ENCODE measurements around the gene UBE2E2.

The UBE2E2 gene

GRCh38 chr3:23399221-23399620 is 196.1 kb downstream of the UBE2E2 start:
- DNase-seq, result no peak

- DNase-seq, result no peak
Measured at GRCh38 chr3:23402728-23403492, 199.8 kb downstream of the UBE2E2 start.

DNA sequence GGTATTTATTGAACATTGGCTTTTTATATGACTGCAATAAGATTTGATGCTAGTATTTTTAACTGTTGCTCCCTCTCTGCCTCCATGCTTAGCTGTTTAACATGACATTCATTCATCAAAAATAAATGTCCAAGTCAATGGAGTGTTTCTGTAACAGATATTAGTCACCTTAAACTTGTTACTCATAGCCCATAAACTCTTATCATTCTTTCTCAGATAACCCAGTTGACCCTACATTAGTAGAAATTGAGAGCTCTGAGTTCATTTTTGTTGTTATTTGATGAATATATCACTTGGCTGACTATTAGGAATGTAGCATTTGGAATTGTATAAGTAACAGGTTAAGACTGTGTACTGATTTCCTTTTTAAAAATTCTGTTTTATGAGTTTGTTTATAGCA is 201.1 kb downstream of the UBE2E2 start:
- DNase-seq, result no peak

DNA sequence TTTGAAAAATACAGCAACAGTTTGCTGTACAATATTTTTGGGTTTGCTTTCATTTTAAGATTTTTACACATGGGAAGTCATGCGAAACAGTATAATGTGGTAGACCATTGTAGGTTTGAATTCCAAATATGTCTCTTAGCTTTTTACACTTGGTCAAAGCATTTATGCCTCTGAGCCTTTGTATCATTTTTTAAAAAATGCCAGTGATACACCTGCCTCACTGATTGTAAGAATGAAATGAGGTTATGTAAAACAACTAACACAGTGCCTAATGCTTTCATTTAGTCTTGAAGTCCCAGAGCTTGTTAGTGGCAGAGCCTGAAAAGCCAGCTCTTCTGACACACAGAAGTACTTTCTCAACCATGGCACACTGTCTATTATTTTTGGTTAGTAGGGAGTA is 202.0 kb downstream of the UBE2E2 start:
- DNase-seq, result no peak

DNA sequence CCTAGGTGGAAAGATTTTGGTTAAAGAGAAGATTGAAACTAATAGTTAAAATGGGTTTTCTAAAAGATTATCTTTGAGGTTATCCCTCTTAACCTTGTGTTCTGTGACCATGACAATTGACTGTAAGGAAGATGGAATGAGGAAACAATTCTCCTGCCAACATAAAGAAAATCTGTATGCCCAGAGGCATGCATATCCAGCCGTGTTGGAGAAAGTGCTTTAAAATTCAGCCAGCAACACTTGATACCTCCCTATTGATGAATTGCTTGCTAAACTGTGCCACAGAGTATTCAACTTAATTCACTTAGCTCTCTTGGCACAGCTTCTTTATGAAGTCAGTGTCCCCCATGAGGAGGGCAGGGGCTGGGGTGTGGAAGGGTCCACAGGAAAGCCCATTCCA is 203.5 kb downstream of the UBE2E2 start:
- no peak for DNase-seq

DNA sequence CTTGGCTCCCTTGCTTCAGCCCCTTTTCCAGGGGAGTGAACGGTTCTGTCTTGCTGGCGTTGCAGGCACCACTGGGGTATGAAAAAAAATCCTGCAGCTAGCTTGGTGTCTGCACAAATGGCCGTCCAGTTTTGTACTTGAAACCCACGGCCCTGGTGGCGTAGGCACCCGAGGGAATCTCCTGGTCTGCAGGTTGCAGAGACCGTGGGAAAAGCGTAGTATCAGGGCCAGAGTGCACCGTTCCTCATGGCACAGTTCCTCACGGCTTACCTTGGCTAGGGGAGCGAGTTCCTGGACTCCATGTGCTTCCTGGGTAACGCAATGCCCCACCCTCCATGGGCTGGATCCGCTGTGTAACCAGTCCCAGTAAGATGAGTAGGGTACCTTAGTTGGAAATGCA is 214.9 kb downstream of the UBE2E2 start:
- no peak for DNase-seq

GRCh38 chr3:23421811-23422516 is 218.8 kb downstream of the UBE2E2 start:
- DNase-seq, result no peak

DNA sequence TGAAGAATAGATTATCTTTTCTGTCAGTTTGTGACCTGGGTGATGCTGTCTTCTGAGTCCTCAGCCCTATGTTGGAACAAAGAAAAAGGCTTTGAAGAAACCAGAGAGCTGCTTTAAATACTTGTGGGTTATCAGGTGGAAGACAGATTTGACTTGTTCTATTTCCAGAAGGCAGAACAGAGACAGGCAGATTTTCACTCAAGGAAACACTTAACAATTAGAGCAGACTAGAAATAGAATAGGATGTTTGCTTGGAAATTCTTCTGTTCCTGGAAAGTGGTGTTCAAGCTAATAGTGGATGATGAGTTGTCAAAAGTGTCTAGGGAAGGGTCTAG is 219.4 kb downstream of the UBE2E2 start:
- no peak for DNase-seq

GRCh38 chr3:23425410-23425809 is 222.3 kb downstream of the UBE2E2 start:
- DNase-seq, result no peak

GRCh38 chr3:23430781-23431398 is 227.8 kb downstream of the UBE2E2 start:
- no peak for DNase-seq

GRCh38 chr3:23431764-23432163 is 228.6 kb downstream of the UBE2E2 start:
- DNase-seq, result no peak

GRCh38 chr3:23435318-23435717 is 232.2 kb downstream of the UBE2E2 start:
- no peak for DNase-seq

DNA sequence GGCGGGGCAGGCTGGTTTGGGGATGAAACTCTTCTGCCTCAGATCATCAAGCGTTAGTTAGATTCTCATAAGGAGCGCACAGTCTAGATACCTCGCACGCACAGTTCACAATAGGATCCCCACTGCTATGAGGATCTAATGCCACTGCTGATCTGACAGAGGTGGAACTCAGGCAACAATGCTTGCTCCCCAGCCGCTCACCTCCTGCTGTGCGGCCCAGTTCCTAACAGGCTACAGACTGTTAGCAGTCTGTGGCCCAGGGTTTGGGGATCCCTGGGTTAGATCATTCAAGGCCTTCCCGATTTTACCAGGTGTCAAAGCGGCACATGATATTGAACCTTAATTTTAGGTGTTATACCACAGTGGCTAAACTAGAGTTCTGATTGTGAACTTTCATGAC is 232.8 kb downstream of the UBE2E2 start:
- no peak for DNase-seq

- DNase-seq, result no peak
Measured at GRCh38 chr3:23437484-23438145, 234.5 kb downstream of the UBE2E2 start.

DNA sequence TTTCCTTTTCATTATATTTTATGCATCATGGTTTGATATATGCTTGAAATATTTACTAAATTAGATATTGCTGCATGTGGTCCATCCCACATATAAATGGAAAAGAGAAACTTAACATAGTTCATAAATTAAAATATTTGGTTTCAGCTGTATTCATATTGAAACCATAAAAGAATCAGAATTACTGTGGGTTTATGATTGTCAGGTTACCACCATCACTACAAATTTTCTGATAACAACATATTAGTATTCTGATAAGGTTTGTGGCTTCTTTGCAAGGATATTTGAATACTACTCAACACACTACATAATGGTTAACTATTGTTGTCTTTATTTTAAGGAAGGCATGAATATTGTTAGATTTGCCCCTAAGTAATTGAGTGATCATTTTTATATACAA is 235.5 kb downstream of the UBE2E2 start:
- no peak for DNase-seq

GRCh38 chr3:23439080-23439479 is 236.0 kb downstream of the UBE2E2 start:
- DNase-seq, result no peak

DNA sequence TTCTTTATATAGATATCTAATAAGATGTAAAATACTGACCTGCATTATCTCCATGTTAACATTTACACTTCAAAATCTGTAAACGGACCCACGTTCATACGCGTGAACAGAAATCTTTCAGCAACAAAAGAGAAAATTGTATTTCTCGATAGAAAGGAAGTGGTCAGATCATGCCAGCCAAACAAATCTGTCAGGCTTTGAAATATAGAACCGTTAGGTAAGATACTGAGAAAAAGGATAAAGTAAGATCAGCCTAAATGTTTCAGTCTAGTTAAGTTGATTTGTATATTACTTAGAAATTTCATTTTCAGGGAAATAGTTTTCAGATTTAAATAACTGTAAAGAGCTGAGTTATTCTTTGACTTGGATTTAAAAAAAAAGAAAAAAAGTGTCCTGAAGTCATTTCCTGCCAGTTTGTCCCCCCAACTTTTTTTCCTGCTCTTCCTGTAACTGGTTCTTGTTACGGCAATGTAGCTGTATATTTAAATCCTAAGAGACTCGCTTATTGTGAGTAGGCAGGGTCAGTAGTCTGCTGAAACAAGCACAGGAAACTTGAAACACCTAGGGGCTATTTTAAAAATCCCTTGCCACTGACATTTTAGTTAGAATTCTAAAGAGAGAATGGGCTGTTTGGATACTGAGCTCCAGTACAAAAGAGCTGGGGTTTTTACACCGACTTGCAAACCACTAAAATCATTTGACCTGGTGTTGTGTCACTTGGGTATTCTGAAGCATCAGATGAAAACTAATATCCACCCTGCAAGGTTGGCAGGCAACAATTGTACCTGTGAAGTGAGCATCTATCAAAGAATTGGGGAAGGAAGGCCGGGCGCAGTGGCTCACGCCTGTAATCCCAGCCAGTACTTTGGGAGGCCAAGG is 237.5 kb downstream of the UBE2E2 start:
- DNase-seq, result no peak

GRCh38 chr3:23442598-23443383 is 239.7 kb downstream of the UBE2E2 start:
- peak; percentile 25 for DNase-seq

GRCh38 chr3:23444386-23444785 is 241.3 kb downstream of the UBE2E2 start:
- DNase-seq, result no peak

- no peak for DNase-seq
Measured at GRCh38 chr3:23446301-23446700, 243.2 kb downstream of the UBE2E2 start.

- no peak for DNase-seq
Measured at GRCh38 chr3:23448998-23449537, 245.9 kb downstream of the UBE2E2 start.

- DNase-seq, result no peak
Measured at GRCh38 chr3:23450051-23450450, 246.9 kb downstream of the UBE2E2 start.

All from CD4-positive, alpha-beta T cell treated with Interleukin-17A for 4 hours (primary cell).